OCI-M1 (cell line): Measurements from ENCODE around the gene ARRB2.

ENCODE experiments used
- DNase-seq: peaks from one replicate; lab custom pipeline; 2025; lab: John Stamatoyannopoulos, UW

Gene ARRB2

DNA sequence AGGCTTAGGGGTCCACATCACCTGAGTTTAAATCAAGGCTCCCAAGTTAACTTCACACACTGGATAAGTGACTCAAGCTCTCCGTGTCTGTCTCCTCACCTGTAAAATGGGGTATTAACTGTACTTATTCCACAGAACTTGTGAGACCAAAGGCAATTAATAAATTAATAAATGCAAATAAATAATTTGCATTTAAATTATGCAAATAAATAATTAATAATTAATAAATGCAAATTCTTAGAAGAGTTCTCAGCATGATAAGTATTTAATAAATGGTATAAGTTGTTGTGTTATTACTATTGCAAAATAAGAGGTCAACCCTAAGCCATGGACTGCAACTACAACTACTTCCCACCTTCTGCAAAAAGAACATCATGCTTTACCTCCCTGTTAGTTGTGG, 43.0 kb downstream of the ARRB2 start:
- no peak for DNase-seq

GRCh38 chr17:4759776-4760236, 49.4 kb downstream of the ARRB2 start:
- peak; percentile 77 for DNase-seq

DNA sequence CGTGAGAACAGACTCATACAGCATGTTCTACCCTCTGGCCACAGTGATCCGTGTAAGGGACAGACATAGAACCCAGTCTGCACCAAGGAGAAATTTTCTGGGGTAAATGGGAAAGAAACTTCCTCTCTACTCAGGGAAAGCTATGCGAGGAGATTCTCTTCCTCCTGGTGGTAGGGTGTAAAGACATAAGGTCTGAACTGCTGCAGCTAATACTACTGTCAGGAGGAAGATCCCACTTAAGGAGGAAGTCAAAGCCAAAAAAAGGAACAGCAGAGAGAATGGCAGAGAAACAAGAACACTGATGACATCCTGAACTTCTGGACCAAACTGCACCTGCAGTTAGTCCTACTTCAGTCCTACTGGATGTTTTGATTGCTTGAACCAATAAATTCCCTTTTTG, 54.2 kb downstream of the ARRB2 start:
- DNase-seq = peak; percentile 59

DNA sequence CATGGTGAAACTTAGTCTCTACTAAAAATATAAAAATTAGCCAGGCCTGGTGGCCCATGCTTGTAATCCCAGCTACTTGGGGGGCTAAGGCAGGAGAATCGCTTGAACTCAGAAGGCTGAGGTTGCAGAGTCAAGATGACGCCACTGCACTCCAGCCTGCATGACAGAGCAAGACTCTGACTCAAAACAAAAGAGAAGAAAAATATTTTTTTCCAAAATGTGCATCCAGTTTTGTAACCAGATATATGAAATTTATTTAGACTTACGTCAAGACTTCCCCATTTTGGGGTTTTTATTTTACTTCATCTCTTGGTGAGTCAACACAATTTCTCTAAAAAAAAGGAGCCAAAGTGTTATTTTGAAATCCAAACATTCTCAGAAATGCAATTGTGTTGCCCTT, 55.8 kb downstream of the ARRB2 start:
- DNase-seq = peak; percentile 28

GRCh38 chr17:4766723-4767122, 56.3 kb downstream of the ARRB2 start:
- no peak for DNase-seq

DNA sequence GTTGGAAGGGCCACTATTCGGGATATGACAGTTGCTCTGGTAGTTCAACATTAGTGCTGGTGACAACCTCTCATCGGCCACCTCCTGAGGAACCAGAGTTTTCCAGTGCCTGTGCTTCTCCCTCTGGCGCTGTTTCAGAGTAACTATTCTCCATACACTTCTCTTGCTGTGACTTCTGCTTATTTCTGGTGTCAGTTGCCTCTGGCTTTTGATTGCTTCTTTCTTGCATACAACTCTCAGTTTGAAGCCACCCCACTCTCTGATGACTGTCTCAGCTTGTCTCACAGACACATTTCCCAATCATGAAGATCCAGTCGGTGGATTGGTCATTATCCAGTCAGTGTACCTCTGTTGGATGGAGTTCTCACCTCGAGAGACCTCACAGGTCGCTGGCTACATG, 57.9 kb downstream of the ARRB2 start:
- peak; percentile 37 for DNase-seq

DNA sequence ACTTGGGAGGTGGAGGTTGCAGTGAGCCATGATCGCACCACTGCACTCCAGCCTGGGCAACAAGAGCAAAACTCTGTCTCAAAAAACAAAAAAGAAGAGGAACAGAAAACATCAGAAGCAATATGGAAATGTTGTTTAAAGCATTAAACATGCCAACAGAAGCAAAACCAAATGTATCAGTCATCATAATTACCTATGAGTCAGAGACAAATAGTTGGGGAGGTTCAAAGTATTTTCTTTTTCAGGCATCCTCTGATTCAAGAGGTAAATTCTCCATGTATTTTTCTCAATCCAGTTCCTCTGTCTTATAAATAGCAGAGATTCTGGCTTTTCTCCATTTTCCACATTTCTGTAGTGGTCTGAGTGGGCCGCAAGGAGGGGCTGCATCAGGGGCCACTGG, 59.2 kb downstream of the ARRB2 start:
- no peak for DNase-seq
